Endothelial cell of hepatic sinusoid (primary cell): ENCODE results near the gene ITIH3.

Source experiments
- in situ Hi-C: cut with HindIII; loops from 2 replicates; pipeline ENCODE4 v1.10.0; 2017; ENCODE audit warnings: low sequenced_read_pairs

The ITIH3 gene

GRCh38 chr3:52841211-52841980 lies 46.8 kb downstream of the ITIH3 start:
- in situ Hi-C loops: no loop called here

GRCh38 chr3:52841981-52842340 lies 47.4 kb downstream of the ITIH3 start:
- in situ Hi-C loops: no loop called here

- in situ Hi-C loops: no loop called here
These were observed 47.8 kb downstream of the ITIH3 start for GRCh38 chr3:52842424-52842823.

- in situ Hi-C loops: no loop called here
These were observed 48.7 kb downstream of the ITIH3 start for GRCh38 chr3:52843108-52843865.

GRCh38 chr3:52843881-52844280 lies 49.3 kb downstream of the ITIH3 start:
- in situ Hi-C loops: no loop called here

GRCh38 chr3:52844290-52844975 lies 49.8 kb downstream of the ITIH3 start:
- in situ Hi-C loops: no loop called here

GRCh38 chr3:52845157-52845556 lies 50.6 kb downstream of the ITIH3 start:
- in situ Hi-C loops: no loop called here

- in situ Hi-C loops: no loop called here
These were observed 51.3 kb downstream of the ITIH3 start for GRCh38 chr3:52845691-52846431.

- in situ Hi-C loops: no loop called here
These were observed 51.9 kb downstream of the ITIH3 start for GRCh38 chr3:52846432-52846965.

- in situ Hi-C loops: no loop called here
These were observed 52.6 kb downstream of the ITIH3 start for GRCh38 chr3:52847241-52847640.

- in situ Hi-C loops: no loop called here
These were observed 53.1 kb downstream of the ITIH3 start for GRCh38 chr3:52847726-52848125.

- in situ Hi-C loops: no loop called here
These were observed 54.0 kb downstream of the ITIH3 start for GRCh38 chr3:52848617-52849016.

- in situ Hi-C loops: no loop called here
These were observed 55.1 kb downstream of the ITIH3 start for GRCh38 chr3:52849656-52850055.

GRCh38 chr3:52851348-52851747 lies 56.8 kb downstream of the ITIH3 start:
- in situ Hi-C loops: no loop called here

GRCh38 chr3:52852419-52852818 lies 57.8 kb downstream of the ITIH3 start:
- in situ Hi-C loops: no loop called here

- in situ Hi-C loops: no loop called here
These were observed 59.4 kb downstream of the ITIH3 start for GRCh38 chr3:52854013-52854412.

- in situ Hi-C loops: no loop called here
These were observed 62.1 kb downstream of the ITIH3 start for GRCh38 chr3:52856666-52857065.

- in situ Hi-C loops: no loop called here
These were observed 62.5 kb downstream of the ITIH3 start for GRCh38 chr3:52857133-52857532.

GRCh38 chr3:52857864-52858263 lies 63.3 kb downstream of the ITIH3 start:
- in situ Hi-C loops: no loop called here
